Stimulated activated memory B cell treated with anti-CD40 and anti-IgM and Interleukin-4, amounts not matched to agents 10 μg/mL and 1 μg/mL and 100 μg/mL, for 72 hours (primary cell): ENCODE measurements around the gene SPTBN4.
"Not testable (repeated sequence)": the region's sequence is repeated elsewhere in the genome, so short reads cannot be mapped to it uniquely, and the experiment has no call there.

Experiments used
- ATAC-seq: fragments of 150-1000 bp; cut with Tn5 transposase; 2 replicates; pipeline ENCODE4 v1.10.0; 2021
- H3K27ac Mint-ChIP-seq: one replicate; pipeline ENCODE4 v1.8.0; 2022; ENCODE audit warnings: mild to moderate bottlenecking, mixed read lengths
- H3K27me3 Mint-ChIP-seq: one replicate; pipeline ENCODE4 v1.8.0; 2022; ENCODE audit warnings: mixed read lengths
- H3K36me3 Mint-ChIP-seq: one replicate; pipeline ENCODE4 v1.8.0; 2022; ENCODE audit warnings: mixed read lengths
- H3K4me1 Mint-ChIP-seq: one replicate; pipeline ENCODE4 v1.8.0; 2022; ENCODE audit warnings: mixed read lengths
- H3K4me3 Mint-ChIP-seq: one replicate; pipeline ENCODE4 v1.8.0; 2022; ENCODE audit warnings: mild to moderate bottlenecking, moderate library complexity, mixed read lengths
- H3K9me3 Mint-ChIP-seq: one replicate; pipeline ENCODE4 v1.8.0; 2022; ENCODE audit warnings: mixed read lengths

Gene SPTBN4

GRCh38 chr19:40471111-40471510 lies 4.3 kb downstream of the SPTBN4 start:
- ATAC-seq, result no peak
- Mint-ChIP-seq H3K27me3 (peaks cover 32% of the 10 kb centered on the region), H3K4me3 (no peak overlapping the region), H3K4me1 (peaks cover 7% of the 10 kb centered on the region), H3K36me3 (no peaks in the 10 kb centered on the region), H3K27ac (no peak overlapping the region), H3K9me3 (no peaks in the 10 kb centered on the region)

- no peaks in the 10 kb centered on the region for H3K36me3 Mint-ChIP-seq
- no peaks in the 10 kb centered on the region for H3K4me1 Mint-ChIP-seq
- no peak overlapping the region for H3K4me3 Mint-ChIP-seq
- no peak for ATAC-seq
- no peaks in the 10 kb centered on the region for H3K9me3 Mint-ChIP-seq
- H3K27ac Mint-ChIP-seq, result no peak overlapping the region
- peaks cover 28% of the 10 kb centered on the region for H3K27me3 Mint-ChIP-seq
These were observed 5.7 kb downstream of the SPTBN4 start for GRCh38 chr19:40472516-40472915.

- H3K36me3 Mint-ChIP-seq, result no peaks in the 10 kb centered on the region
- H3K27ac Mint-ChIP-seq, result no peak overlapping the region
- H3K4me3 Mint-ChIP-seq, result no peak overlapping the region
- no peak for ATAC-seq
- H3K9me3 Mint-ChIP-seq, result no peaks in the 10 kb centered on the region
- peaks cover 31% of the 10 kb centered on the region for H3K27me3 Mint-ChIP-seq
- H3K4me1 Mint-ChIP-seq, result no peaks in the 10 kb centered on the region
These were observed 7.9 kb downstream of the SPTBN4 start for GRCh38 chr19:40474737-40475136.

GRCh38 chr19:40475878-40476644 lies 9.3 kb downstream of the SPTBN4 start:
- ATAC-seq, H3K4me1 Mint-ChIP-seq, H3K36me3 Mint-ChIP-seq, H3K4me3 Mint-ChIP-seq, H3K9me3 Mint-ChIP-seq, H3K27ac Mint-ChIP-seq: not testable (repeated sequence)
- peaks cover 23% of the 10 kb centered on the region for H3K27me3 Mint-ChIP-seq

- Mint-ChIP-seq H3K36me3 (no peaks in the 10 kb centered on the region), H3K4me1 (peaks cover 10% of the 10 kb centered on the region), H3K9me3 (no peaks in the 10 kb centered on the region), H3K27ac (no peak overlapping the region), H3K27me3 (peaks cover 44% of the 10 kb centered on the region), H3K4me3 (no peak overlapping the region)
- no peak for ATAC-seq
These were observed 19.2 kb downstream of the SPTBN4 start for GRCh38 chr19:40486017-40486416.

- no peak for ATAC-seq
- H3K4me3 Mint-ChIP-seq, result no peak overlapping the region
- peaks cover 10% of the 10 kb centered on the region for H3K4me1 Mint-ChIP-seq
- H3K9me3 Mint-ChIP-seq, result no peaks in the 10 kb centered on the region
- peaks cover 44% of the 10 kb centered on the region for H3K27me3 Mint-ChIP-seq
- no peaks in the 10 kb centered on the region for H3K36me3 Mint-ChIP-seq
- H3K27ac Mint-ChIP-seq, result no peak overlapping the region
These were observed 23.1 kb downstream of the SPTBN4 start for GRCh38 chr19:40489882-40490230.

GRCh38 chr19:40492274-40492673 lies 25.5 kb downstream of the SPTBN4 start:
- ATAC-seq, result no peak
- Mint-ChIP-seq H3K36me3 (no peaks in the 10 kb centered on the region), H3K4me1 (peaks cover 10% of the 10 kb centered on the region), H3K4me3 (no peak overlapping the region), H3K9me3 (no peaks in the 10 kb centered on the region), H3K27ac (no peak overlapping the region), H3K27me3 (peaks cover 32% of the 10 kb centered on the region)

GRCh38 chr19:40493778-40494177 lies 27.0 kb downstream of the SPTBN4 start:
- H3K4me1 Mint-ChIP-seq, result no peaks in the 10 kb centered on the region
- peaks cover 31% of the 10 kb centered on the region for H3K27me3 Mint-ChIP-seq
- H3K9me3 Mint-ChIP-seq, result no peaks in the 10 kb centered on the region
- H3K4me3 Mint-ChIP-seq, result no peak overlapping the region
- no peaks in the 10 kb centered on the region for H3K36me3 Mint-ChIP-seq
- ATAC-seq, result no peak
- H3K27ac Mint-ChIP-seq, result no peak overlapping the region

GRCh38 chr19:40494191-40494838 lies 27.5 kb downstream of the SPTBN4 start:
- H3K9me3 Mint-ChIP-seq, result no peaks in the 10 kb centered on the region
- no peak for ATAC-seq
- H3K36me3 Mint-ChIP-seq, result no peaks in the 10 kb centered on the region
- H3K4me3 Mint-ChIP-seq, result no peak overlapping the region
- no peaks in the 10 kb centered on the region for H3K4me1 Mint-ChIP-seq
- peaks cover 31% of the 10 kb centered on the region for H3K27me3 Mint-ChIP-seq
- no peak overlapping the region for H3K27ac Mint-ChIP-seq

GRCh38 chr19:40497214-40497613 lies 30.4 kb downstream of the SPTBN4 start:
- Mint-ChIP-seq H3K36me3 (no peaks in the 10 kb centered on the region), H3K9me3 (no peaks in the 10 kb centered on the region), H3K4me3 (no peak overlapping the region), H3K27me3 (peaks cover 50% of the 10 kb centered on the region), H3K4me1 (no peaks in the 10 kb centered on the region), H3K27ac (no peak overlapping the region)
- ATAC-seq, result no peak

GRCh38 chr19:40499320-40499719 lies 32.5 kb downstream of the SPTBN4 start:
- H3K4me1 Mint-ChIP-seq, result no peaks in the 10 kb centered on the region
- H3K36me3 Mint-ChIP-seq, result no peaks in the 10 kb centered on the region
- H3K4me3 Mint-ChIP-seq, result no peak overlapping the region
- no peak overlapping the region for H3K27ac Mint-ChIP-seq
- H3K9me3 Mint-ChIP-seq, result no peaks in the 10 kb centered on the region
- ATAC-seq, result no peak
- peaks cover 64% of the 10 kb centered on the region for H3K27me3 Mint-ChIP-seq

- not testable (repeated sequence) for H3K4me1 Mint-ChIP-seq
These were observed 34.1 kb downstream of the SPTBN4 start for GRCh38 chr19:40500678-40501530.

GRCh38 chr19:40501599-40501998 lies 34.8 kb downstream of the SPTBN4 start:
- Mint-ChIP-seq H3K4me3 (no peak overlapping the region), H3K36me3 (no peaks in the 10 kb centered on the region), H3K9me3 (no peaks in the 10 kb centered on the region)

More at GRCh38 chr19:40500678-40501530, 34.1 kb downstream of the SPTBN4 start:
- H3K4me3 Mint-ChIP-seq, ATAC-seq, H3K9me3 Mint-ChIP-seq, H3K27ac Mint-ChIP-seq, H3K36me3 Mint-ChIP-seq: not testable (repeated sequence)
- peaks cover 69% of the 10 kb centered on the region for H3K27me3 Mint-ChIP-seq

GRCh38 chr19:40502081-40502480 lies 35.3 kb downstream of the SPTBN4 start:
- ATAC-seq, result no peak
- H3K4me1 Mint-ChIP-seq, result no peaks in the 10 kb centered on the region
- H3K4me3 Mint-ChIP-seq, result no peak overlapping the region
- no peaks in the 10 kb centered on the region for H3K9me3 Mint-ChIP-seq
- peaks cover 74% of the 10 kb centered on the region for H3K27me3 Mint-ChIP-seq
- H3K27ac Mint-ChIP-seq, result no peak overlapping the region
- no peaks in the 10 kb centered on the region for H3K36me3 Mint-ChIP-seq

More at GRCh38 chr19:40501599-40501998, 34.8 kb downstream of the SPTBN4 start:
- no peak for ATAC-seq
- Mint-ChIP-seq H3K27ac (no peak overlapping the region), H3K27me3 (peaks cover 74% of the 10 kb centered on the region), H3K4me1 (no peaks in the 10 kb centered on the region)

- H3K36me3 Mint-ChIP-seq, result no peaks in the 10 kb centered on the region
- H3K4me3 Mint-ChIP-seq, result no peak overlapping the region
- no peak for ATAC-seq
- no peak overlapping the region for H3K27ac Mint-ChIP-seq
- H3K27me3 Mint-ChIP-seq, result peaks cover 71% of the 10 kb centered on the region
- H3K4me1 Mint-ChIP-seq, result no peaks in the 10 kb centered on the region
- H3K9me3 Mint-ChIP-seq, result no peaks in the 10 kb centered on the region
These were observed 36.0 kb downstream of the SPTBN4 start for GRCh38 chr19:40502647-40503319.
